WTC11 (cell line): Measurements from ENCODE around the gene ALX4. TPM values are rescaled to one million over a fixed set of nuclear protein-coding genes. Genes with fewer than 3 reads are reported as not detected.

ENCODE experiments used
- ATAC-seq: fragments of 200-7000 bp; cut with Tn5 transposase; 2 replicates; pipeline ENCODE4 v1.10.0; 2021; ENCODE audit warnings: mild to moderate bottlenecking, moderate library complexity
- CTCF ChIA-PET: fragments of 300-600 bp; sonication (Branson Sonifier 250); formaldehyde crosslinking; loops from one replicate; lab custom pipeline; 2021; ENCODE audit warnings: antibody characterized with exemption; lab: Charles Lee
- POLR2A ChIA-PET: fragments of 350-600 bp; sonication (Branson Sonifier 250); formaldehyde crosslinking; loops from one replicate; lab custom pipeline; 2021; ENCODE audit warnings: antibody characterized with exemption; lab: Charles Lee
- DNase-seq: peaks from one replicate; pipeline ENCODE4 v3.0.0; 2021; ENCODE audit warnings: low spot score
- H3K27ac Mint-ChIP-seq: 2 replicates; pipeline ENCODE4 v1.8.0; 2021; ENCODE audit warnings: mixed read lengths
- H3K27me3 Mint-ChIP-seq: 2 replicates; pipeline ENCODE4 v1.8.0; 2021; ENCODE audit warnings: low read depth, mild to moderate bottlenecking, moderate library complexity, mixed read lengths
- H3K36me3 Mint-ChIP-seq: 2 replicates; pipeline ENCODE4 v1.8.0; 2021; ENCODE audit warnings: mixed read lengths
- H3K4me1 Mint-ChIP-seq: 2 replicates; pipeline ENCODE4 v1.8.0; 2022; ENCODE audit warnings: mixed read lengths
- H3K4me3 Mint-ChIP-seq: 2 replicates; pipeline ENCODE4 v1.8.0; 2021; ENCODE audit warnings: mild to moderate bottlenecking, moderate library complexity, mixed read lengths
- H3K9me3 Mint-ChIP-seq: 2 replicates; pipeline ENCODE4 v1.8.0; 2021; ENCODE audit warnings: mixed read lengths
- ATF1 ChIP-seq: sonication (generic); formaldehyde crosslinking; IDR thresholded peaks from 2 replicates; pipeline ENCODE4 v1.8.1; 2023; ENCODE audit warnings: mild to moderate bottlenecking, moderate library complexity, missing genetic modification reagents
- CBFB ChIP-seq: sonication (generic); formaldehyde crosslinking; IDR thresholded peaks from 2 replicates; pipeline ENCODE4 v1.8.1; 2022; ENCODE audit warnings: mild to moderate bottlenecking, low read depth, missing genetic modification reagents
- EMX1 ChIP-seq: fragments of 250-450 bp; sonication (Bioruptor Pico); IDR thresholded peaks from 2 replicates; pipeline ENCODE4 v1.8.0; 2021; ENCODE audit warnings: mild to moderate bottlenecking
- GRHL2 ChIP-seq: fragments of 250-450 bp; sonication (Bioruptor Pico); IDR thresholded peaks from 2 replicates; pipeline ENCODE4 v1.8.0; 2022; ENCODE audit warnings: mild to moderate bottlenecking, moderate library complexity; ENCODE audit not compliant: insufficient replicate concordance, severe bottlenecking
- NFATC4 ChIP-seq: fragments of 250-450 bp; sonication (Bioruptor Pico); IDR thresholded peaks from 2 replicates; pipeline ENCODE4 v1.9.0; 2021; ENCODE audit warnings: mild to moderate bottlenecking
- RELA ChIP-seq: sonication (generic); formaldehyde crosslinking; IDR thresholded peaks from 2 replicates; pipeline ENCODE4 v1.8.1; 2022; ENCODE audit warnings: missing genetic modification reagents, mild to moderate bottlenecking, borderline replicate concordance
- RORB ChIP-seq: fragments of 250-450 bp; sonication (Bioruptor Pico); IDR thresholded peaks from 2 replicates; pipeline ENCODE4 v1.9.0; 2021; ENCODE audit warnings: mild to moderate bottlenecking
- SP1 ChIP-seq: sonication (generic); formaldehyde crosslinking; conservative IDR thresholded peaks from 2 replicates; pipeline ENCODE4 v1.8.1; 2022; ENCODE audit warnings: missing genetic modification reagents
- ZNF263 ChIP-seq: sonication (generic); formaldehyde crosslinking; IDR thresholded peaks from 2 replicates; pipeline ENCODE4 v1.8.1; 2022; ENCODE audit warnings: low read depth, mild to moderate bottlenecking, moderate library complexity, missing genetic modification reagents
- ZNF423 ChIP-seq: fragments of 250-450 bp; sonication (Bioruptor Pico); IDR thresholded peaks from 2 replicates; pipeline ENCODE4 v2.1.2; 2022; ENCODE audit warnings: mild to moderate bottlenecking, moderate library complexity
- total RNA-seq: library from RNA; stranded (reverse); gene quantifications from 3 replicates; pipeline ENCODE4 v1.2.3, GENCODE V29; 2021
- TF ChIP-seq, protein P1 (sequence below): sonication (generic); formaldehyde crosslinking; IDR thresholded peaks from 2 replicates; pipeline ENCODE4 v1.8.1; 2023; ENCODE audit warnings: mild to moderate bottlenecking, missing genetic modification reagents
- TF ChIP-seq, protein P2 (sequence below): sonication (generic); formaldehyde crosslinking; IDR thresholded peaks from 2 replicates; pipeline ENCODE4 v1.8.1; 2022; ENCODE audit warnings: missing genetic modification reagents, borderline replicate concordance
- TF ChIP-seq, protein P3 (sequence below): sonication (generic); formaldehyde crosslinking; IDR thresholded peaks from 2 replicates; pipeline ENCODE4 v1.8.1; 2023; ENCODE audit warnings: mild to moderate bottlenecking, missing genetic modification reagents, moderate library complexity
- TF ChIP-seq, protein P4 (sequence below): sonication (generic); formaldehyde crosslinking; IDR thresholded peaks from 2 replicates; pipeline ENCODE4 v1.8.1; 2023; ENCODE audit warnings: mild to moderate bottlenecking, missing genetic modification reagents, moderate library complexity
- TF ChIP-seq, protein P5 (sequence below): fragments of 250-450 bp; sonication (Bioruptor Pico); conservative IDR thresholded peaks from 2 replicates; pipeline ENCODE4 v1.9.0; 2021; ENCODE audit warnings: mild to moderate bottlenecking
- TF ChIP-seq, protein P6 (sequence below): sonication (generic); formaldehyde crosslinking; IDR thresholded peaks from 2 replicates; pipeline ENCODE4 v1.8.1; 2023; ENCODE audit warnings: mild to moderate bottlenecking, missing genetic modification reagents, borderline replicate concordance
- TF ChIP-seq, protein P7 (sequence below): sonication (generic); formaldehyde crosslinking; IDR thresholded peaks from 2 replicates; pipeline ENCODE4 v1.8.0; 2023; ENCODE audit warnings: mild to moderate bottlenecking, missing genetic modification reagents
- TF ChIP-seq, protein P8 (sequence below): sonication (generic); formaldehyde crosslinking; IDR thresholded peaks from 2 replicates; pipeline ENCODE4 v1.8.1; 2022; ENCODE audit warnings: low read depth, missing genetic modification reagents, borderline replicate concordance

ALX4 gene
- total RNA-seq, 1 experiment from 2014 or later = not detected

DNA sequence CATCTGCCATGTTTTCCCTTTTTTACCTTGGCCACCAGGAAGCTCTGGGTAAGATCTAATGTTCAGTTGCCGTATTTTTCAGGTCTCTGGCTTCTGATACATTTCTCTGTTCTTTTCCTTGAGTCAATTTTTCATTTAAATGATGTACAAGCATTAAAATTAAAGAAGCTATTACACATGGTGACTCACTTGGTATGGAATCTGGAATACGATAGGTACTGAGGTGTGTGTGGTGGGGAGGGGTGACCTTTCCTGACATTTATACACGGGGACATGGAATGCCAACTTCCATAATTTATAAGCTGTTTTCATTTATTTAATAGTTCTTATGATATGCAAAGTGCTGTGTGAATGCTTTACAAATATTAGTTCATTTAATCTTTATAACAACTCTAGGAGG, 47.8 kb upstream of the ALX4 start (continued):
- TF ChIP-seq, protein P1, sequence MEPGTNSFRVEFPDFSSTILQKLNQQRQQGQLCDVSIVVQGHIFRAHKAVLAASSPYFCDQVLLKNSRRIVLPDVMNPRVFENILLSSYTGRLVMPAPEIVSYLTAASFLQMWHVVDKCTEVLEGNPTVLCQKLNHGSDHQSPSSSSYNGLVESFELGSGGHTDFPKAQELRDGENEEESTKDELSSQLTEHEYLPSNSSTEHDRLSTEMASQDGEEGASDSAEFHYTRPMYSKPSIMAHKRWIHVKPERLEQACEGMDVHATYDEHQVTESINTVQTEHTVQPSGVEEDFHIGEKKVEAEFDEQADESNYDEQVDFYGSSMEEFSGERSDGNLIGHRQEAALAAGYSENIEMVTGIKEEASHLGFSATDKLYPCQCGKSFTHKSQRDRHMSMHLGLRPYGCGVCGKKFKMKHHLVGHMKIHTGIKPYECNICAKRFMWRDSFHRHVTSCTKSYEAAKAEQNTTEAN (CRISPR knock-in tag) = no peak
- no peak for TF ChIP-seq RELA (CRISPR knock-in tag)
- TF ChIP-seq, protein P2, sequence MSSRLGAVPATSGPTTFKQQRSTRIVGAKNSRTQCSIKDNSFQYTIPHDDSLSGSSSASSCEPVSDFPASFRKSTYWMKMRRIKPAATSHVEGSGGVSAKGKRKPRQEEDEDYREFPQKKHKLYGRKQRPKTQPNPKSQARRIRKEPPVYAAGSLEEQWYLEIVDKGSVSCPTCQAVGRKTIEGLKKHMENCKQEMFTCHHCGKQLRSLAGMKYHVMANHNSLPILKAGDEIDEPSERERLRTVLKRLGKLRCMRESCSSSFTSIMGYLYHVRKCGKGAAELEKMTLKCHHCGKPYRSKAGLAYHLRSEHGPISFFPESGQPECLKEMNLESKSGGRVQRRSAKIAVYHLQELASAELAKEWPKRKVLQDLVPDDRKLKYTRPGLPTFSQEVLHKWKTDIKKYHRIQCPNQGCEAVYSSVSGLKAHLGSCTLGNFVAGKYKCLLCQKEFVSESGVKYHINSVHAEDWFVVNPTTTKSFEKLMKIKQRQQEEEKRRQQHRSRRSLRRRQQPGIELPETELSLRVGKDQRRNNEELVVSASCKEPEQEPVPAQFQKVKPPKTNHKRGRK (CRISPR knock-in tag) = no peak
- TF ChIP-seq CBFB (CRISPR knock-in tag) = no peak

DNA sequence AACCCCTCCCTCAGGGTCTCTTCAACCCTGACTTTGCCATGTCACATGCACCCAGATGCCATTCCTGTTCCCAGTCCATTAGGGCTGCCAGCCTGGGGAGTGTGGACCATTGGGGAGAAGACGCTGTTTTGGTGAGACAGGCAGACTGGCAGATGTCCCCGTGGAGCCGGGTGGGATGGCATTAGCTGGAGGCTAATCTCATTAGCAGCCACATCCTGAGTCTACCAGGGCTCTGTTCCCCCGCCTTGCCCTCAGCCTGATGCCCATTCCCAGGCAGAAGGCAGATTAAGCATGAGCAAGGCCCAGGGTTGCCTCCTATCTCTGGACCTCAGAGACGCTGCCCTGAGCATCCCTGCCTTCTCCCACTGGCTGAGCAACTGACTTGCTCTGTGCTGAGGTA, 46.4 kb upstream of the ALX4 start:
- H3K27ac Mint-ChIP-seq = no peak overlapping the region
- POLR2A ChIA-PET = no interaction called here
- H3K9me3 Mint-ChIP-seq = no peaks in the 10 kb centered on the region
- TF ChIP-seq, protein P3, sequence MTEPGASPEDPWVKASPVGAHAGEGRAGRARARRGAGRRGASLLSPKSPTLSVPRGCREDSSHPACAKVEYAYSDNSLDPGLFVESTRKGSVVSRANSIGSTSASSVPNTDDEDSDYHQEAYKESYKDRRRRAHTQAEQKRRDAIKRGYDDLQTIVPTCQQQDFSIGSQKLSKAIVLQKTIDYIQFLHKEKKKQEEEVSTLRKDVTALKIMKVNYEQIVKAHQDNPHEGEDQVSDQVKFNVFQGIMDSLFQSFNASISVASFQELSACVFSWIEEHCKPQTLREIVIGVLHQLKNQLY (CRISPR knock-in tag) = no peak
- TF ChIP-seq SP1 (CRISPR knock-in tag) = no peak
- no peak for TF ChIP-seq GRHL2 (CRISPR knock-in tag)
- TF ChIP-seq ZNF423 (CRISPR knock-in tag) = no peak
- TF ChIP-seq, protein P4, sequence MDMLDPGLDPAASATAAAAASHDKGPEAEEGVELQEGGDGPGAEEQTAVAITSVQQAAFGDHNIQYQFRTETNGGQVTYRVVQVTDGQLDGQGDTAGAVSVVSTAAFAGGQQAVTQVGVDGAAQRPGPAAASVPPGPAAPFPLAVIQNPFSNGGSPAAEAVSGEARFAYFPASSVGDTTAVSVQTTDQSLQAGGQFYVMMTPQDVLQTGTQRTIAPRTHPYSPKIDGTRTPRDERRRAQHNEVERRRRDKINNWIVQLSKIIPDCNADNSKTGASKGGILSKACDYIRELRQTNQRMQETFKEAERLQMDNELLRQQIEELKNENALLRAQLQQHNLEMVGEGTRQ (CRISPR knock-in tag) = no peak
- no peak for TF ChIP-seq ZNF263
- TF ChIP-seq EMX1 (CRISPR knock-in tag) = no peak
- TF ChIP-seq, protein P5, sequence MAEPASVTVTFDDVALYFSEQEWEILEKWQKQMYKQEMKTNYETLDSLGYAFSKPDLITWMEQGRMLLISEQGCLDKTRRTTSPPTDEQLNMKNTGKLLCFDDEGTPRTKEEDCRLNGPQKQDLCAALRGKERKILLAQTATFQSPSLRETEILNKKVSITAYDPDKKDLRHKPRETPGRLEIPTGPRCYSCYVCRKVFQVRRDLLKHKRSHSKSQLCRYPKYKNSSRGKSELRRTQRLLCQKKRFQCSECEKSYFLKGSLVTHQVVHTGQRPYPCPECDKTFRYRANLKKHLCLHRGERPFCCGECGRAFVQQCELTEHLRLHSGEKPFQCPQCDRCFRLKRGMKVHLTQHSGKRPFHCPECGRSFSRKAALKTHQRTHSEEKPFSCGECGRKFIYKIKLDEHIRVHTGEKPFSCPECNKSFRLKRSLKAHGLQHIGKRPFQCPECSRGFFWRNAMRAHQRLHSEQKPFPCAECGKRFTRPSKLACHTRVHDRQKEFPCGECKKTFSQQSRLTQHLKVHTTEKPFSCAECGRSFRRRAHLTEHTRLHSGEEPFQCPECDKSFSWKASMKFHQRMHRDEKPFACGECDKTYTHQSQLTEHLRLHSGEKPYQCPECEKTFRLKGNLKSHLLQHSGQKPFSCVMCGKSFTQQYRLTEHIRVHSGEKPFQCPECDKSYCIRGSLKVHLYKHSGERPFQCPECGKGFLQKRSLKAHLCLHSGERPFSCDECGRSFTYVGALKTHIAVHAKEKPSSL (CRISPR knock-in tag) = no peak
- TF ChIP-seq, protein P2 (CRISPR knock-in tag) = no peak
- TF ChIP-seq, protein P6, sequence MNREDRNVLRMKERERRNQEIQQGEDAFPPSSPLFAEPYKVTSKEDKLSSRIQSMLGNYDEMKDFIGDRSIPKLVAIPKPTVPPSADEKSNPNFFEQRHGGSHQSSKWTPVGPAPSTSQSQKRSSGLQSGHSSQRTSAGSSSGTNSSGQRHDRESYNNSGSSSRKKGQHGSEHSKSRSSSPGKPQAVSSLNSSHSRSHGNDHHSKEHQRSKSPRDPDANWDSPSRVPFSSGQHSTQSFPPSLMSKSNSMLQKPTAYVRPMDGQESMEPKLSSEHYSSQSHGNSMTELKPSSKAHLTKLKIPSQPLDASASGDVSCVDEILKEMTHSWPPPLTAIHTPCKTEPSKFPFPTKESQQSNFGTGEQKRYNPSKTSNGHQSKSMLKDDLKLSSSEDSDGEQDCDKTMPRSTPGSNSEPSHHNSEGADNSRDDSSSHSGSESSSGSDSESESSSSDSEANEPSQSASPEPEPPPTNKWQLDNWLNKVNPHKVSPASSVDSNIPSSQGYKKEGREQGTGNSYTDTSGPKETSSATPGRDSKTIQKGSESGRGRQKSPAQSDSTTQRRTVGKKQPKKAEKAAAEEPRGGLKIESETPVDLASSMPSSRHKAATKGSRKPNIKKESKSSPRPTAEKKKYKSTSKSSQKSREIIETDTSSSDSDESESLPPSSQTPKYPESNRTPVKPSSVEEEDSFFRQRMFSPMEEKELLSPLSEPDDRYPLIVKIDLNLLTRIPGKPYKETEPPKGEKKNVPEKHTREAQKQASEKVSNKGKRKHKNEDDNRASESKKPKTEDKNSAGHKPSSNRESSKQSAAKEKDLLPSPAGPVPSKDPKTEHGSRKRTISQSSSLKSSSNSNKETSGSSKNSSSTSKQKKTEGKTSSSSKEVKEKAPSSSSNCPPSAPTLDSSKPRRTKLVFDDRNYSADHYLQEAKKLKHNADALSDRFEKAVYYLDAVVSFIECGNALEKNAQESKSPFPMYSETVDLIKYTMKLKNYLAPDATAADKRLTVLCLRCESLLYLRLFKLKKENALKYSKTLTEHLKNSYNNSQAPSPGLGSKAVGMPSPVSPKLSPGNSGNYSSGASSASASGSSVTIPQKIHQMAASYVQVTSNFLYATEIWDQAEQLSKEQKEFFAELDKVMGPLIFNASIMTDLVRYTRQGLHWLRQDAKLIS (CRISPR knock-in tag) = no peak
- no peak for TF ChIP-seq ATF1 (CRISPR knock-in tag)
- TF ChIP-seq RORB (CRISPR knock-in tag) = no peak
- no peak for TF ChIP-seq NFATC4 (CRISPR knock-in tag)
- TF ChIP-seq, protein P7, sequence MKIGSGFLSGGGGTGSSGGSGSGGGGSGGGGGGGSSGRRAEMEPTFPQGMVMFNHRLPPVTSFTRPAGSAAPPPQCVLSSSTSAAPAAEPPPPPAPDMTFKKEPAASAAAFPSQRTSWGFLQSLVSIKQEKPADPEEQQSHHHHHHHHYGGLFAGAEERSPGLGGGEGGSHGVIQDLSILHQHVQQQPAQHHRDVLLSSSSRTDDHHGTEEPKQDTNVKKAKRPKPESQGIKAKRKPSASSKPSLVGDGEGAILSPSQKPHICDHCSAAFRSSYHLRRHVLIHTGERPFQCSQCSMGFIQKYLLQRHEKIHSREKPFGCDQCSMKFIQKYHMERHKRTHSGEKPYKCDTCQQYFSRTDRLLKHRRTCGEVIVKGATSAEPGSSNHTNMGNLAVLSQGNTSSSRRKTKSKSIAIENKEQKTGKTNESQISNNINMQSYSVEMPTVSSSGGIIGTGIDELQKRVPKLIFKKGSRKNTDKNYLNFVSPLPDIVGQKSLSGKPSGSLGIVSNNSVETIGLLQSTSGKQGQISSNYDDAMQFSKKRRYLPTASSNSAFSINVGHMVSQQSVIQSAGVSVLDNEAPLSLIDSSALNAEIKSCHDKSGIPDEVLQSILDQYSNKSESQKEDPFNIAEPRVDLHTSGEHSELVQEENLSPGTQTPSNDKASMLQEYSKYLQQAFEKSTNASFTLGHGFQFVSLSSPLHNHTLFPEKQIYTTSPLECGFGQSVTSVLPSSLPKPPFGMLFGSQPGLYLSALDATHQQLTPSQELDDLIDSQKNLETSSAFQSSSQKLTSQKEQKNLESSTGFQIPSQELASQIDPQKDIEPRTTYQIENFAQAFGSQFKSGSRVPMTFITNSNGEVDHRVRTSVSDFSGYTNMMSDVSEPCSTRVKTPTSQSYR (CRISPR knock-in tag) = no peak
- TF ChIP-seq, protein P8, sequence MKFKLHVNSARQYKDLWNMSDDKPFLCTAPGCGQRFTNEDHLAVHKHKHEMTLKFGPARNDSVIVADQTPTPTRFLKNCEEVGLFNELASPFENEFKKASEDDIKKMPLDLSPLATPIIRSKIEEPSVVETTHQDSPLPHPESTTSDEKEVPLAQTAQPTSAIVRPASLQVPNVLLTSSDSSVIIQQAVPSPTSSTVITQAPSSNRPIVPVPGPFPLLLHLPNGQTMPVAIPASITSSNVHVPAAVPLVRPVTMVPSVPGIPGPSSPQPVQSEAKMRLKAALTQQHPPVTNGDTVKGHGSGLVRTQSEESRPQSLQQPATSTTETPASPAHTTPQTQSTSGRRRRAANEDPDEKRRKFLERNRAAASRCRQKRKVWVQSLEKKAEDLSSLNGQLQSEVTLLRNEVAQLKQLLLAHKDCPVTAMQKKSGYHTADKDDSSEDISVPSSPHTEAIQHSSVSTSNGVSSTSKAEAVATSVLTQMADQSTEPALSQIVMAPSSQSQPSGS (CRISPR knock-in tag) = no peak

More for the DNA sequence above, 46.4 kb upstream of the ALX4 start:
- CTCF ChIA-PET = interaction anchor here (1.8 kb wide), 1 partner anchor 72 kb away, joined by 4 read pairs; no protein-coding TSS in a partner anchor
- Mint-ChIP-seq H3K27me3 (peaks cover 3% of the 10 kb centered on the region; the same call in 1 of the 2 replicates), H3K4me1 (0 out of 2 replicates have a peak, but pooled peaks cover under 1% of the 10 kb centered on the region), H3K4me3 (no peak overlapping the region), H3K36me3 (no peaks in the 10 kb centered on the region)
- DNase-seq (no peak), ATAC-seq (no peak)
